H1 (cell line): ENCODE results near the gene SLC39A11.

ENCODE experiments used
- CTCF ChIP-seq, 3 experiments: IDR thresholded peaks; 1 replicate in 2 of 3; 2 replicates in 1 of 3; pipeline versions ENCODE4 v1.5.1 to v1.6.1; 2011; ENCODE audit warnings: low read length in 3 of 3, mild to moderate bottlenecking in 3 of 3, inconsistent platforms in 2 of 3, low read depth in 1 of 3, moderate library complexity in 1 of 3; ENCODE audit not compliant: insufficient read depth in 1 of 3; ENCODE audit errors: control extremely low read depth in 1 of 3
- EP300 ChIP-seq, 2 experiments: IDR thresholded peaks; 1 replicate in 1 of 2; 2 replicates in 1 of 2; pipeline ENCODE4 v1.6.1; 2011 to 2012; ENCODE audit warnings: low read depth in 2 of 2, low read length in 2 of 2, mild to moderate bottlenecking in 2 of 2, borderline replicate concordance in 1 of 2, inconsistent platforms in 1 of 2, moderate library complexity in 1 of 2
- EZH2 ChIP-seq: fragments of 200-600 bp; sonication (generic); IDR thresholded peaks from 2 replicates; pipeline ENCODE4 v1.7.1; 2012; ENCODE audit warnings: low read depth, mild to moderate bottlenecking, moderate library complexity, low read length, inconsistent platforms; ENCODE audit not compliant: severe bottlenecking
- JUN ChIP-seq: IDR thresholded peaks from 2 replicates; pipeline ENCODE4 v1.6.1; 2011; ENCODE audit warnings: low read depth, mild to moderate bottlenecking, improper control_type of control experiment, low read length
- RAD21 ChIP-seq, 2 experiments: IDR thresholded peaks in 1 of 2; conservative IDR thresholded peaks in 1 of 2; 2 replicates each; pipeline ENCODE4 v1.6.1; 2011; ENCODE audit warnings: low read depth in 2 of 2, low read length in 2 of 2, improper control_type of control experiment in 1 of 2, inconsistent platforms in 1 of 2, mild to moderate bottlenecking in 1 of 2, moderate library complexity in 1 of 2
- TAF7 ChIP-seq: optimal IDR thresholded peaks from 2 replicates; pipeline ENCODE3; 2011; ENCODE audit warnings: low read depth, mild to moderate bottlenecking, inconsistent platforms, low read length, moderate library complexity, borderline replicate concordance

- no peak for TF ChIP-seq EZH2
- no peak for TF ChIP-seq EP300 (IDR thresholded peaks at IDR 0.05; ENCODE audit: borderline replicate concordance in 1 of 2, low read depth in 2 of 2, low read length in 2 of 2)
- TF ChIP-seq JUN = no peak
- no peak for TF ChIP-seq TAF7
- no peak for TF ChIP-seq CTCF (IDR thresholded peaks at IDR 0.05; ENCODE audit: control extremely low read depth in 1 of 3, insufficient read depth in 1 of 3, low read depth in 1 of 3, low read length in 3 of 3)
- TF ChIP-seq RAD21 (IDR thresholded peaks at IDR 0.05 in 1 of 2, conservative IDR thresholded peaks at IDR 0.05 in 1 of 2; ENCODE audit: low read depth in 2 of 2, low read length in 2 of 2) = no peak
Measured at GRCh38 chr17:72608436-72608835, 484.1 kb downstream of the SLC39A11 start.
